Measurements from ENCODE around the gene RABIF.
"Not testable (repeated sequence)": the region's sequence is repeated elsewhere in the genome, so short reads cannot be mapped to it uniquely, and the experiment has no call there.

Gene RABIF

GRCh38 chr1:202908998-202909397 lies 20.0 kb upstream of the RABIF start:
- no peak for TF ChIP-seq CTCF (IDR thresholded peaks at IDR 0.05; ENCODE audit: insufficient read depth, low read length, poor library complexity, severe bottlenecking)
- DNase-seq (ENCODE audit: extremely low read depth, insufficient read length): no peak
- Histone ChIP-seq H3K4me3 (replicated peaks; ENCODE audit: low read depth, low read length) (no peak overlapping the region), H3K27me3 (replicated peaks; ENCODE audit: control insufficient read depth, insufficient read depth, low read length) (no peaks in the 10 kb centered on the region), H3K36me3 (ENCODE audit: control insufficient read depth, insufficient read depth, low read length) (peaks cover 4% of the 10 kb centered on the region)

GRCh38 chr1:202905331-202905730 lies 16.4 kb upstream of the RABIF start:
- no peak overlapping the region for H3K4me3 ChIP-seq (replicated peaks; ENCODE audit: low read depth, low read length)
- no peak for TF ChIP-seq CTCF (IDR thresholded peaks at IDR 0.05; ENCODE audit: insufficient read depth, low read length, poor library complexity, severe bottlenecking)
- DNase-seq (ENCODE audit: extremely low read depth, insufficient read length): no peak
- peaks cover 2% of the 10 kb centered on the region for H3K36me3 ChIP-seq (ENCODE audit: control insufficient read depth, insufficient read depth, low read length)
- no peaks in the 10 kb centered on the region for H3K27me3 ChIP-seq (replicated peaks; ENCODE audit: control insufficient read depth, insufficient read depth, low read length)

- not testable (repeated sequence) for H3K4me3 ChIP-seq (replicated peaks; ENCODE audit: low read depth, low read length); H3K27me3 ChIP-seq (replicated peaks; ENCODE audit: control insufficient read depth, insufficient read depth, low read length); DNase-seq (ENCODE audit: extremely low read depth, insufficient read length); H3K36me3 ChIP-seq (ENCODE audit: control insufficient read depth, insufficient read depth, low read length)
These were observed 14.9 kb upstream of the RABIF start for GRCh38 chr1:202903808-202904207.

- DNase-seq (ENCODE audit: extremely low read depth, insufficient read length): no peak
- H3K36me3 ChIP-seq (ENCODE audit: control insufficient read depth, insufficient read depth, low read length): peaks cover 3% of the 10 kb centered on the region
- no peak for TF ChIP-seq CTCF (IDR thresholded peaks at IDR 0.05; ENCODE audit: insufficient read depth, low read length, poor library complexity, severe bottlenecking)
- H3K27me3 ChIP-seq (replicated peaks; ENCODE audit: control insufficient read depth, insufficient read depth, low read length): no peaks in the 10 kb centered on the region
- H3K4me3 ChIP-seq (replicated peaks; ENCODE audit: low read depth, low read length): no peak overlapping the region
These were observed 12.6 kb upstream of the RABIF start for GRCh38 chr1:202901555-202901954.

GRCh38 chr1:202892501-202892900 lies 3.6 kb upstream of the RABIF start:
- peaks cover 7% of the 10 kb centered on the region for H3K36me3 ChIP-seq (ENCODE audit: control insufficient read depth, insufficient read depth, low read length)
- no peak overlapping the region for H3K4me3 ChIP-seq (replicated peaks; ENCODE audit: low read depth, low read length)
- no peaks in the 10 kb centered on the region for H3K27me3 ChIP-seq (replicated peaks; ENCODE audit: control insufficient read depth, insufficient read depth, low read length)
- TF ChIP-seq CTCF (IDR thresholded peaks at IDR 0.05; ENCODE audit: insufficient read depth, low read length, poor library complexity, severe bottlenecking): no peak
- DNase-seq (ENCODE audit: extremely low read depth, insufficient read length): no peak

- peaks cover 4% of the 10 kb centered on the region; the same call in 1 of the 2 replicates for H3K36me3 ChIP-seq (ENCODE audit: control insufficient read depth, insufficient read depth, low read length)
- no peak for TF ChIP-seq CTCF (IDR thresholded peaks at IDR 0.05; ENCODE audit: insufficient read depth, low read length, poor library complexity, severe bottlenecking)
These were observed 1.4 kb upstream of the RABIF start for GRCh38 chr1:202890392-202890791.

More at GRCh38 chr1:202890392-202890791, 1.4 kb upstream of the RABIF start:
- H3K27me3 ChIP-seq (replicated peaks; ENCODE audit: control insufficient read depth, insufficient read depth, low read length): no peaks in the 10 kb centered on the region
- no peak overlapping the region for H3K4me3 ChIP-seq (replicated peaks; ENCODE audit: low read depth, low read length)
- no peak for DNase-seq (ENCODE audit: extremely low read depth, insufficient read length)

Measured in GM06990 (cell line).